Measurements from ENCODE around the gene FCMR. TPM values are rescaled to one million over a fixed set of nuclear protein-coding genes. Genes with fewer than 3 reads are reported as not detected.

The FCMR gene
- total and polyA plus RNA-seq, 10 of the 15 experiments (the other 5 are each of a cell fraction or from before 2014, with no cell fraction given) = 79.7 to 245 (median 123) TPM

GRCh38 chr1:206949641-206950040, 27.9 kb upstream of the FCMR start:
- Histone ChIP-seq H3K4me3 (no peak overlapping the region), H3K79me2 (ENCODE audit: control insufficient read depth, insufficient read depth, low read length) (no peaks in the 10 kb centered on the region), H3K27me3 (replicated peaks in 1 of 2; ENCODE audit: control insufficient read depth in 2 of 2, insufficient read depth in 2 of 2, low read length in 1 of 2) (no peaks in the 10 kb centered on the region), H3K9ac (ENCODE audit: control insufficient read depth, insufficient read depth, low read length) (no peak overlapping the region), H3K4me1 (ENCODE audit: control insufficient read depth, insufficient read depth, low read length) (peaks cover 44% of the 10 kb centered on the region), H3K36me3 (ENCODE audit: control insufficient read depth in 2 of 2, insufficient read depth in 2 of 2, low read length in 1 of 2) (no peaks in the 10 kb centered on the region), H3K27ac (ENCODE audit: control insufficient read depth, insufficient read depth) (no peak overlapping the region), H2AFZ (ENCODE audit: control insufficient read depth, low read depth, low read length) (no peak overlapping the region; the same call in 1 of the 2 replicates), H3K4me2 (ENCODE audit: control insufficient read depth, insufficient read depth) (peak overlapping the region; percentile 41; the same call in 1 of the 2 replicates), H4K20me1 (ENCODE audit: control insufficient read depth, insufficient read depth) (no peaks in the 10 kb centered on the region), H3K9me3 (replicated peaks; ENCODE audit: control insufficient read depth, insufficient read depth, low read length) (peaks cover 4% of the 10 kb centered on the region; the same call in 2 of the 3 replicates)
- 93% methylated on average over 5 of the region's 5 CpGs for WGBS (ENCODE audit: insufficient coverage, insufficient replicate concordance, low lambda C conversion rate, missing lambda C conversion rate)
- no peak for TF ChIP-seq SPI1 (IDR thresholded peaks at IDR 0.05; ENCODE audit: borderline replicate concordance, insufficient read depth, low read depth, low read length)
- no peak for TF ChIP-seq KDM1A (IDR thresholded peaks at IDR 0.05; ENCODE audit: borderline replicate concordance)
- TF ChIP-seq CHD1 (IDR thresholded peaks at IDR 0.05; ENCODE audit: low read depth, low read length) = no peak
- TF ChIP-seq HDAC2 (IDR thresholded peaks at IDR 0.05) = no peak
- TF ChIP-seq ZNF217 (IDR thresholded peaks at IDR 0.05) = no peak
- TF ChIP-seq MTA3 (IDR thresholded peaks at IDR 0.05; ENCODE audit: borderline replicate concordance, low read length) = no peak
- no peak for TF ChIP-seq KLF5 (IDR thresholded peaks at IDR 0.05; ENCODE audit: partially characterized antibody)
- in situ Hi-C loops (cut with MboI) (no loop called here), intact Hi-C loops (cut with micrococcal nuclease; ENCODE audit: unreplicated experiment) (no loop called here)
- FAIRE-seq (no peak), ATAC-seq (no peak), DNase-seq (ENCODE audit: low read depth, low spot score) (no peak)
- ChIA-PET SMC1A (ENCODE audit: uncharacterized antibody, unreplicated experiment) (interaction anchor here (0.8 to 2.6 kb wide), 8 partner anchors 8 to 230 kb away, joined by 3 to 12 read pairs (median 4); partner anchors contain the start of gene FCAMR), RAD21 (ENCODE audit: unreplicated experiment) (interaction anchor here (1.1 kb wide), 1 partner anchor 32 kb away, joined by 3 read pairs; no protein-coding TSS in a partner anchor), POLR2A (interaction anchor here (0.5 kb wide), 1 partner anchor 147 kb away, joined by 3 read pairs; no protein-coding TSS in a partner anchor), CTCF (interaction anchor here (0.9 to 9.4 kb wide), 4 partner anchors 16 to 38 kb away, joined by 3 to 61 read pairs (median 8); no protein-coding TSS in a partner anchor)
- BruUV-seq (replicated peaks) = no TSS peak

- Histone ChIP-seq H3K27me3 (replicated peaks in 1 of 2; ENCODE audit: control insufficient read depth in 2 of 2, insufficient read depth in 2 of 2, low read length in 1 of 2) (no peaks in the 10 kb centered on the region), H4K20me1 (ENCODE audit: control insufficient read depth, insufficient read depth) (no peaks in the 10 kb centered on the region), H3K4me2 (ENCODE audit: control insufficient read depth, insufficient read depth) (peak overlapping the region; percentile 41; the same call in 1 of the 2 replicates), H3K9ac (ENCODE audit: control insufficient read depth, insufficient read depth, low read length) (no peak overlapping the region), H3K9me3 (replicated peaks; ENCODE audit: control insufficient read depth, insufficient read depth, low read length) (peaks cover 4% of the 10 kb centered on the region; the same call in 2 of the 3 replicates), H3K36me3 (ENCODE audit: control insufficient read depth in 2 of 2, insufficient read depth in 2 of 2, low read length in 1 of 2) (no peaks in the 10 kb centered on the region), H2AFZ (ENCODE audit: control insufficient read depth, low read depth, low read length) (no peak overlapping the region; the same call in 1 of the 2 replicates), H3K4me1 (ENCODE audit: control insufficient read depth, insufficient read depth, low read length) (peaks cover 40% of the 10 kb centered on the region), H3K4me3 (no peak overlapping the region), H3K79me2 (ENCODE audit: control insufficient read depth, insufficient read depth, low read length) (no peaks in the 10 kb centered on the region), H3K27ac (ENCODE audit: control insufficient read depth, insufficient read depth) (no peak overlapping the region)
- ChIA-PET CTCF (interaction anchor here (0.9 to 9.4 kb wide), 4 partner anchors 14 to 32 kb away, joined by 3 to 61 read pairs (median 10); no protein-coding TSS in a partner anchor), POLR2A (interaction anchor here (1.5 kb wide), 1 partner anchor 13 kb away, joined by 5 read pairs; no protein-coding TSS in a partner anchor), RAD21 (ENCODE audit: unreplicated experiment) (interaction anchor here (1.1 kb wide), 1 partner anchor 33 kb away, joined by 3 read pairs; no protein-coding TSS in a partner anchor), SMC1A (ENCODE audit: uncharacterized antibody, unreplicated experiment) (interaction anchor here (0.8 to 2.6 kb wide), 8 partner anchors 8 to 33 kb away, joined by 3 to 12 read pairs (median 4); no protein-coding TSS in a partner anchor)
- FAIRE-seq = no peak
- BruUV-seq (replicated peaks) = no TSS peak
- 22% methylated on average over 4 of the region's 4 CpGs for WGBS (ENCODE audit: insufficient coverage, insufficient replicate concordance, low lambda C conversion rate, missing lambda C conversion rate)
- TF ChIP-seq MEF2B (IDR thresholded peaks at IDR 0.05; ENCODE audit: partially characterized antibody, poor library complexity, severe bottlenecking) = peak; percentile 15
- peak; percentile 86 for TF ChIP-seq MEF2A (IDR thresholded peaks at IDR 0.05; ENCODE audit: insufficient read depth, low read depth, low read length)
- peak; percentile 67 for TF ChIP-seq RUNX3 (IDR thresholded peaks at IDR 0.05; ENCODE audit: low read length)
- TF ChIP-seq CBX5 (IDR thresholded peaks at IDR 0.05; ENCODE audit: low read depth) = no peak
- 0 out of 2 replicates have a peak, but pooled peaks have one; percentile 13 for TF ChIP-seq EED (IDR thresholded peaks at IDR 0.05; ENCODE audit: low read depth)
- no peak for TF ChIP-seq IKZF1 (conservative IDR thresholded peaks at IDR 0.05)
- ATAC-seq = no peak
- intact Hi-C loops (cut with micrococcal nuclease; ENCODE audit: unreplicated experiment) = no loop called here
- no peak for DNase-seq (ENCODE audit: low read depth, low spot score)
- in situ Hi-C loops (cut with MboI) = no loop called here
Measured at GRCh38 chr1:206949208-206949607, 27.5 kb upstream of the FCMR start.

All from GM12878 (cell line).